Heart left ventricle (tissue), 16 donors: ENCODE data around the gene ZNF598. TPM values are rescaled to one million over a fixed set of nuclear protein-coding genes. Genes with fewer than 3 reads are reported as not detected.
A peak's percentile ranks its signal among the peaks of the same experiment; 100 is the strongest.

ENCODE experiments used
- ATAC-seq, 4 donors: fragments of 200-7000 bp; cut with Tn5 transposase; one replicate each; pipeline ENCODE4 v1.9.1; 2020 to 2022; ENCODE audit warnings: moderate library complexity in 4 of 4, mild to moderate bottlenecking in 3 of 4, moderate number of reproducible peaks in 1 of 4
- DNase-seq, 5 donors: peaks; one replicate each; pipeline ENCODE4 v3.0.0-alpha.2; 2020
- H3K27ac ChIP-seq, 12 donors: fragments of 200-600 bp; sonication (generic) in 4 of 12; one replicate each; pipeline versions ENCODE4 v1.5.0 to v1.8.0; 2016 to 2022; ENCODE audit warnings: mild to moderate bottlenecking in 2 of 12
- H3K27me3 ChIP-seq, 9 donors: fragments of 200-600 bp; sonication (generic) in 2 of 9; one replicate each; pipeline versions ENCODE4 v1.5.1 to v1.8.0; 2016 to 2022; ENCODE audit warnings: mild to moderate bottlenecking in 3 of 9
- H3K36me3 ChIP-seq, 9 donors: fragments of 200-600 bp; sonication (generic) in 2 of 9; one replicate each; pipeline versions ENCODE4 v1.5.0 to v1.8.0; 2018 to 2022; ENCODE audit warnings: mild to moderate bottlenecking in 2 of 9
- H3K4me1 ChIP-seq, 12 donors: fragments of 200-600 bp; sonication (generic) in 4 of 12; one replicate each; pipeline versions ENCODE4 v1.5.0 to v1.8.0; 2016 to 2022; ENCODE audit warnings: mild to moderate bottlenecking in 3 of 12
- H3K4me3 ChIP-seq, 12 donors: fragments of 200-600 bp; sonication (generic) in 4 of 12; one replicate each; pipeline versions ENCODE4 v1.5.0 to v1.8.0; 2017 to 2022; ENCODE audit warnings: mild to moderate bottlenecking in 9 of 12, moderate library complexity in 4 of 12
- H3K9me3 ChIP-seq, 12 donors: fragments of 200-600 bp; sonication (generic) in 4 of 12; one replicate each; pipeline versions ENCODE4 v1.5.0 to v1.8.0; 2016 to 2022; ENCODE audit warnings: mild to moderate bottlenecking in 1 of 12
- CTCF ChIP-seq, 12 donors: fragments of 200-600 bp; sonication (generic) in 4 of 12; IDR thresholded peaks; one replicate each; pipeline versions ENCODE4 v1.5.0 to v1.8.0; 2018 to 2022; ENCODE audit warnings: antibody characterized with exemption in 12 of 12, mild to moderate bottlenecking in 5 of 12
- POLR2A ChIP-seq, 2 donors: fragments of 450-650 bp; IDR thresholded peaks; one replicate each; pipeline ENCODE4 v1.6.1; 2017; ENCODE audit warnings: antibody characterized with exemption in 2 of 2, mild to moderate bottlenecking in 2 of 2, moderate library complexity in 2 of 2
- WGBS, 4 donors: extraction: QIAGEN DNeasy Blood & Tissue Kit in 2 of 4; methylation state at CpG; one replicate each; pipeline versions ENCODE4 v1.1.5 to v1.1.7; 2013 to 2018; 5-methylcytosine and 5-hydroxymethylcytosine counted together
- intact Hi-C, 10 donors: fragments of 100-400 bp; cut with DNase I; formaldehyde crosslinking; loops; one replicate each; pipeline versions ENCODE4 v1.11.1 to v1.14.2; 2022
- polyA plus RNA-seq, 2 donors: library from polyadenylated mRNA; stranded (reverse); fragments of 200-250 nt; gene quantifications; one replicate each; pipeline ENCODE4 v1.2.3, GENCODE V29; 2013
- total RNA-seq, 9 donors: library from RNA; depleted of rRNA in 2 of 9; stranded (reverse); fragments of >200 nt in 2 of 9; fragmentation: NEBNext Ultra II Directional in 3 of 9; extraction: Animal tissue kit (Norgen Biotek cat#: 25700) in 3 of 9; gene quantifications; one replicate each; pipeline versions ENCODE4 v1.1.0 to v1.2.4, GENCODE V29; 2016 to 2023
- donor health status: ischemic (EF 13 %, LVEDD 7.1; RV severe dilation, severe dysfunction).
- donor health status: healthy with polysubstance abuse.
- donor health status: DM: no; HTN: yes; CAD: no.
- donor health status: DM: no; HTN: no; CAD: no.
- donor health status: ischemic (EF 25% LVEDD 6.9; RV normal size, moderate dysfunction).
- donor health status: ischemic (EF 25% LVEDD 5.7; RV mildly dilated, moderate dysfunction).
- donor health status: healthy.
- donor health status: DM: yes; HTN: yes; CAD: no.
- donor health status: ischemic (EF 35%, LVEDD 5.7; RV mildly dilated, moderate dysfunction).
- donor health status: nonischemic (EF 11% LVEDD 7.7; RV severe dilation, severe dysfunction).
- donor health status: DM: yes; HTN: yes; CAD: no.
- donor health status: PGD.
- donor health status: ischemic (EF 29% LVEDD 5.4; RV normal size, mild dysfunction).
- donor health status: nonischemic (EF 23%, LVEDD 6.1; RV moderate dilation, normal function).

Gene ZNF598
- total and polyA plus RNA-seq, 11 donors: 9.4 to 47.4 (median 17.0) TPM

GRCh38 chr16:2037647-2038381 lies 28.2 kb upstream of the ZNF598 start:
- TF ChIP-seq POLR2A (IDR thresholded peaks at IDR 0.05): no peak
- TF ChIP-seq CTCF (IDR thresholded peaks at IDR 0.05): no peak
- Histone ChIP-seq H3K4me1 (peaks cover 7 to 94% (median 83%) of the 10 kb centered on the region in 12 donors), H3K4me3 (peak overlapping the region in 10 of 12 donors; percentile 39 to 91 (median 64)), H3K9me3 (no peaks in the 10 kb centered on the region), H3K36me3 (peaks cover 2 to 53% (median 23%) of the 10 kb centered on the region in 9 donors), H3K27me3 (no peaks in the 10 kb centered on the region), H3K27ac (peak overlapping the region; percentile 76 to 97 (median 94))
- no peak for ATAC-seq
- intact Hi-C loops: no loop called here
- no peak for DNase-seq
- WGBS, 4 donors: 51 to 64% (median 56%) methylated on average over 23 to 29 of the region's 29 CpGs

- Histone ChIP-seq H3K4me3 (peak overlapping the region; percentile 39 to 91 (median 60)), H3K27ac (peak overlapping the region; percentile 79 to 97 (median 94)), H3K9me3 (no peaks in the 10 kb centered on the region), H3K4me1 (peaks cover 3 to 96% (median 83%) of the 10 kb centered on the region in 12 donors), H3K36me3 (peaks cover 2 to 55% (median 27%) of the 10 kb centered on the region in 9 donors), H3K27me3 (no peaks in the 10 kb centered on the region)
- TF ChIP-seq POLR2A (IDR thresholded peaks at IDR 0.05) (no peak), CTCF (IDR thresholded peaks at IDR 0.05) (no peak)
- intact Hi-C loops: no loop called here
- 71 to 78% (median 73%) methylated on average over 11 to 15 of the region's 15 CpGs for WGBS, 4 donors
- ATAC-seq (no peak), DNase-seq (peak in 1 of 5 donors; percentile 9)
These were observed 27.5 kb upstream of the ZNF598 start for GRCh38 chr16:2037115-2037514.

GRCh38 chr16:2036200-2036966 lies 26.8 kb upstream of the ZNF598 start:
- WGBS, 4 donors: 63 to 82% (median 80%) methylated on average over 39 to 47 of the region's 47 CpGs
- DNase-seq: peak in 1 of 5 donors; percentile 18
- peak overlapping the region; percentile 39 to 91 (median 60) for H3K4me3 ChIP-seq

More at GRCh38 chr16:2036200-2036966, 26.8 kb upstream of the ZNF598 start:
- Histone ChIP-seq H3K27me3 (no peaks in the 10 kb centered on the region), H3K9me3 (no peaks in the 10 kb centered on the region), H3K27ac (peak overlapping the region; percentile 79 to 97 (median 94)), H3K4me1 (peaks cover 3 to 96% (median 78%) of the 10 kb centered on the region in 12 donors), H3K36me3 (peaks cover 2 to 62% (median 31%) of the 10 kb centered on the region in 9 donors)
- no peak for TF ChIP-seq POLR2A (IDR thresholded peaks at IDR 0.05)
- TF ChIP-seq CTCF (IDR thresholded peaks at IDR 0.05): no peak
- ATAC-seq: no peak
- intact Hi-C loops: no loop called here
